HG03175 (cell line): Measurements from ENCODE around the gene COL4A4.

ENCODE experiments used
- ATAC-seq: cut with Tn5 transposase; IDR thresholded peaks from one replicate; pipeline ENCODE4 v1.9.1; 2021; ENCODE audit warnings: mild to moderate bottlenecking, moderate library complexity; ENCODE audit not compliant: unreplicated experiment

COL4A4 gene

DNA sequence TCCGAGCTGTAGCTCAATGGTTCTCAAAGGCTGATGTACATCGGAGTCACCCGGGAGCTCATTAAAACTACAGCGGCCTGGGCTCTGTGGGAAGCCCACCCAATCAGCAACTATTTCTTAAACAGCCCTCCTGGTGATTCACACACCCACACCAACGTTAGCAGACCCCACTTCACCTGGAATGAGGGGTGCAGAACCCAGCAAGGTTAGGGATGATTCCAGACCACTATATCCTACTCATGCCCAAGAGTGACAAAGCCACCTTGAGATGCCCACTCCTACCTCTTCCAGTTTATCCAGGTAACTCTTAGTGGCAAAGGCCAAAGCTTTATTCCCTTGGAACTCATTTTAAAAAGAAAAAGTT lies 178.4 kb downstream of the COL4A4 start:
- ATAC-seq: no peak

DNA sequence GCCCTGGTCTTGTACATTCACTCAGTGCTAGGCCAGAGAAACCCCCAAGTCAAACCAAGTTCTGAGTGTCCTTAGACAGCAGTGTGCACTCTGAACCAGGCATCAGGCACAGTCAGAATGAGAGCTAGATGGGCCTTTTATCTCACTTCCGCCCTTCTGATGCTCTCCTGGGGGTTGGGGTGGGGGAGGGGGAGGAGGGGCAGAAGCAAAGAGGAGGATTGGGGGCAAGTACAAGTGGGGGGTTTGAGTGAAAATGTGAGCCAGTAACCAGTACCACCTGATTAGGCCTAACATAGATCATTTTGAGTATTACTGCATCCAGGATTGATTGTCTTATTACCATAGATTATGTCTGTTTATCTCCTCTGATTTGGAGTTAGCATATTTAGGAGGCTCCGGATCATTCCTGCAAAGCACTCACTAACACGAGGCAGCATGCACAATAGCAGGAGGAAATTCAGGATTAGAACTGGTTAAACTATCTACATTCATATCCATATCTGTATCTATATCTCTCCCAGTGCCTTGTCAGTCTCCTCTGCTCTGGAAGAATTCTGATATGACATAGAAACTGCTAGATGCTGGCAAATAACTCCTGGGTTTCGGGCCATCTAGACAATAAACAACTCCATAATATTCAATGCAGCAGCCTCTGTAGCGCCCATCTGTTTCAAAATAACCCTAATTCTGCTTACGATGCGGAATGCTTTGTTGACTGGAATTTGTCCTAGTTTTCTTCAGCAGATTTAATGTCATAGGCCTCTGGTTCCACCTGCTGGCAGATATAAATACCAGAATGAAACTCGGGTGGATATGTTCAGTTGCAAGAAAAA lies 179.0 kb downstream of the COL4A4 start:
- ATAC-seq: peak; percentile 97

- peak; percentile 11 for ATAC-seq
These were observed 179.9 kb downstream of the COL4A4 start for GRCh38 chr2:226983895-226984749.

GRCh38 chr2:226981791-226982326 lies 182.1 kb downstream of the COL4A4 start:
- ATAC-seq: no peak

DNA sequence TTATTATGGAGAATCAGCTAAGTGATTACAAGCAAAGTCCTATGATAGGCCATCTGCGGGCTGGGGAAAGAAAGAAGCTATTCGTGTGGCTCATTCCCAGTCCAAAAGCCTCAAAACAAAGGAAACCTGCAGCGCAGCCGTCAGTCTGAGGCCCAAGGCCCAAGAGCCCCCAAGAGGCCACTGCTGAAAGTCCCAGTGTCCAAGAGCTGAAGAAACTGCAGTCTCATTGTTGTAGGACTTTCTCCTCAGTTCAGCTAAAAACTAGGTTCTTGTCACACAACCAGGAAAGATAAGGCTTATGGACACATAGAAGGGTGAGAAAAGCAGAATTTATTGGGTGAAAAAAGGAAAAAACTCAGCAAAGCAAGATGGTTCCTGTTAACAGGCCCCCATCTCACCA lies 185.0 kb downstream of the COL4A4 start:
- ATAC-seq: no peak

GRCh38 chr2:226978300-226978699 lies 185.7 kb downstream of the COL4A4 start:
- ATAC-seq: no peak

DNA sequence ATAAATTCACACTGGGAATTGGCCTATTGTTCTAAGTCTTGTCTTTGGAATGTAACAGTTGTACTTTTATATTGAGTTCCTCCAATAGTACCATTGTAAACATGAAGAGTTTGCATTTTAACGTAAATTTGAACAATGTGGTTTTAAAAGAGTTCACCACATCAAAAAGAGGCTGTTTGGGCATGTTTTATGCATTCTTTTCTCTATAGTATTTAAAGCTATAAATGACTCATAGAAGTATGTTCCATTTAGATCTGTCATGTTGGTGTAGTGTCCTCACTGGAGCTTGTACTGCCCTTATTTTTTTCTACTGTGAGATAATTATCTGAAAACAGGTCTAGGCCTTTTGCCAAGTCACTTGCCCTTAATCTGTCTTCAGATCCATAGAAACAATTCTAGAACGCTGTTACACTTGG lies 186.2 kb downstream of the COL4A4 start:
- no peak for ATAC-seq

GRCh38 chr2:226973816-226974215 lies 190.2 kb downstream of the COL4A4 start:
- no peak for ATAC-seq

DNA sequence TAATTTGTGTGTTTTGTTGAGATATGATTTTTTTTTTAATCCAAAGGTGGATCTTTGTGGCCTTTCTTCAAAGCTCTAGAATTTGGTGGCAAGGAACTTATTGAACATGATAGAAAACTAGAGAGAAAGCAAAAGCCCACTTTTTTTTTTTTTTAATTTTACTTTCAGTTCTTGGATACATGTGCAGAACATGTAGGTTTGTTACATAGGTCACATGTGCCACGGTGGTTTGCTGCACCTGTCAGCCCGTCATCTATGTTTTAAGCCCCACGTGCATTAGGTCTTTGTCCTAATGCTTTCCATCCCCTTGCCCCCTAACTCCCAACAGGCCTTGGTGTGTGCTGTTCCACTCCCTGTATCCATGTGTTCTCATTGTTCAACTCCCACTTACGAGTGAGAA lies 192.2 kb downstream of the COL4A4 start:
- ATAC-seq: no peak

- peak; percentile 41 for ATAC-seq
These were observed 192.9 kb downstream of the COL4A4 start for GRCh38 chr2:226971084-226971483.

DNA sequence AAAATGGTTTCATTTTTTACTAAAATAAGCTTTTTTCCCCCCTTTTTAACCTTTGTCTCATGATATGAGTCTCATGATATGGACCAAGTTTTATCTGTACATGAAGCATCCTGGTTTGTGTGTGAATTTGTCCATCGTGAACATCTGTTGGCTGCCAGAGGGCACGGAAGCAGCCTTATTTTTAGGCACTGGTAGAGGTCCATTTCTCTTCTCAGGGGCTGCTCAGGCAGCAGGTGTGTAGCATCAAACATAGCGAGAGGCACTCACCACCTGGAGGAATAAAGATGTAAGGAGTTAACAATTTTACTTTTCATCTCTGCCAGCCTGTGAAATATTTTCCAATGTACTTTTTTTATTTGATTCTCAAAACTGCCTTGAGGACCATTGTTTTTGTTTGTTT lies 193.6 kb downstream of the COL4A4 start:
- ATAC-seq: peak; percentile 50

- no peak for ATAC-seq
These were observed 194.5 kb downstream of the COL4A4 start for GRCh38 chr2:226969417-226970080.

DNA sequence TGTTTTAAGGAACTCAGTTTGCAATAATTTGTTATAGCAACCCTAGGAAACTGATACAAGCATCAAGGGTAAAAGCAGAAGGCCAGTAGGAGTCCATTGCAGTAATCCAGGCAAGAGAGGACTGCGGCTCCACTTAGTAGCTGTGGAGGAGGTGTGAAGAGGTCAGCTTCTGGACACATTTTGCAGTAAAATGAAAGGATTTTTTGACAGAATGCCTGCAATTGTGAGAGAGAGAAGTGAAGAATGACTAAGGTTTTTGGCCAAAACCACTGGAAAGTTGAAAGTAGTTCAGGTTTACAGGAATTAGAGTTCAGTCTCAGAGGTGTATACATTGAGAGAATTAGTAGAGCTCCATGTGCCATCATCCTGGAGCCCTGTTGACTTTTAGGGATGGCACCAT lies 198.6 kb downstream of the COL4A4 start:
- ATAC-seq: no peak

DNA sequence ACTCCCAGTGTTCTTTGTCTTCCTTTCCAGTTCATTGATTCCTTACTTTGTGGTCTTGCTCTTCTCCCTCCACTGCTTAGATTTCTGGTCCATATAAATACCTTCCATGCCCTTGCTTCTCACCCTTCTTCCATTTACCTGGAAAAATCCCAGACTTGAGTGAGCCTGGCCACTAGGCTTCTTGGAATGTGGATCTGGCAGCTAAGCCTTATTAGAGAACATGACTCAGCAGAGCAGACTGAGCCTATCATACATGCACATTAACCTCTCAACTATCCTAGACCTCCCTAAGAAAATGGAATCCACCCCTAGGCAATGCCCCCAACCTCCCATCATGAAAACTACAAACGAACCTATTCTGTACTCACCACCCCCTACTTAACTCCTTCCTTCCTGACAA lies 200.5 kb downstream of the COL4A4 start:
- no peak for ATAC-seq

DNA sequence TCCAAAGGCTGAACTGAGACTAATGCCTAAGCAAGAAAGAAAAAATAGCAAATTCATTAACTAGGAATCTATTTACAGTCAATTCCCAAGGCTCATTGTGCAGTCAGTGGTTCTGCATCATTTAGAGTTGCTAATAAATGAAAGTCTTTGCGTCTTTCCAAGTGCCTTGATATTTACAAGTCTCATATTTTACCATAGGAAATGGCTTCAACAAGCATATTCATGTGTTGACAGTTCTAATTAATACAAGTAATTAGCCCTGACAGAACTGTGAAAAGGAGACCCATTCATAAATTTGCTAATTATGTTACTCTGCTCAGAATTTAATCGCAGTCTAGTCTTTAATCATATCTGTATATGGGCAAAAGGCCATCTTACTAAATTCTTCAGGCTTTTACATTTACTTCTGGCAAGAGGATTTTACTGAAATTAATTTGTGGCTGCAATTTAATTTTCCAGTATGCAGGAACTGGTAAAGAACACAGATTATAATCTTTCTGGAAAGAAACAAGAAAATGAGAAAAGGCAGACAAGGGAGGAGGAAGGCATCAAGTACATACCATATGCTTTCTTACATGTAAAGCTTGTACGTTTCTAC lies 201.7 kb downstream of the COL4A4 start:
- no peak for ATAC-seq

GRCh38 chr2:226959418-226959817 lies 204.6 kb downstream of the COL4A4 start:
- ATAC-seq: no peak

DNA sequence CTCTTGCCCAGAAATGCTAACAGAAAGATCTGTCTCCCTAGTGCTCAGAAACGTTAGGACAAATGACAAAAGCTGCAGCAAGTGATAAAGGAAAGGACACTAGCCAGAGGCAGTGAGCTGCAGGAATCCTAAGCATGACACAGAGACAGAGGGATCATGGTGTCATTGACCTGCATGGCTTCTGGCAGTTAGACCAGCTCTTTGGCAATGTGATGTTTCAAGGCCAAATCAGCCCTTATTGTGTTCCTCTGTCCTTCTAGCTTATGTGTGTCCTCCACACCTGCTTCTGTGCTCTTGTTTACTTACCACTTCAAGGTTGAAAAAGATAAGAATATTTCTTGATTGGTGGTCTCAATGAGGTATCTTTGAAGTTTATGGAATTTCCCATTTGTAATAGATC lies 207.3 kb downstream of the COL4A4 start:
- ATAC-seq: no peak

- ATAC-seq: no peak
These were observed 210.2 kb downstream of the COL4A4 start for GRCh38 chr2:226953826-226954225.

- no peak for ATAC-seq
These were observed 210.8 kb downstream of the COL4A4 start for GRCh38 chr2:226953206-226953605.
